Fibroblast of the aortic adventitia (primary cell): ENCODE data around the gene SCFD2. TPM values are rescaled to one million over a fixed set of nuclear protein-coding genes. Genes with fewer than 3 reads are reported as not detected.

Experiments used
- DNase-seq: peaks from one replicate; pipeline ENCODE4 v3.0.0-alpha.2; 2010; ENCODE audit warnings: low read depth
- H3K4me3 ChIP-seq: 2 replicates; pipeline ENCODE4 v1.5.1; 2011; ENCODE audit warnings: low read depth, mild to moderate bottlenecking, control low read depth, low read length, moderate library complexity
- total RNA-seq: library from RNA; depleted of rRNA; stranded (reverse); fragments of >200 nt; gene quantifications from 2 replicates; pipeline ENCODE4 v1.2.3, GENCODE V29; 2012; ENCODE audit warnings: low replicate concordance
- TF ChIP-seq, protein P1 (sequence below): IDR thresholded peaks from 2 replicates; pipeline ENCODE4 v1.5.1; 2011; ENCODE audit warnings: mild to moderate bottlenecking, low read length, control low read depth, inconsistent platforms; ENCODE audit not compliant: insufficient read depth

SCFD2 gene
- total RNA-seq, 1 donor = 69.2 TPM

- DNase-seq = no peak
- TF ChIP-seq, protein P1, sequence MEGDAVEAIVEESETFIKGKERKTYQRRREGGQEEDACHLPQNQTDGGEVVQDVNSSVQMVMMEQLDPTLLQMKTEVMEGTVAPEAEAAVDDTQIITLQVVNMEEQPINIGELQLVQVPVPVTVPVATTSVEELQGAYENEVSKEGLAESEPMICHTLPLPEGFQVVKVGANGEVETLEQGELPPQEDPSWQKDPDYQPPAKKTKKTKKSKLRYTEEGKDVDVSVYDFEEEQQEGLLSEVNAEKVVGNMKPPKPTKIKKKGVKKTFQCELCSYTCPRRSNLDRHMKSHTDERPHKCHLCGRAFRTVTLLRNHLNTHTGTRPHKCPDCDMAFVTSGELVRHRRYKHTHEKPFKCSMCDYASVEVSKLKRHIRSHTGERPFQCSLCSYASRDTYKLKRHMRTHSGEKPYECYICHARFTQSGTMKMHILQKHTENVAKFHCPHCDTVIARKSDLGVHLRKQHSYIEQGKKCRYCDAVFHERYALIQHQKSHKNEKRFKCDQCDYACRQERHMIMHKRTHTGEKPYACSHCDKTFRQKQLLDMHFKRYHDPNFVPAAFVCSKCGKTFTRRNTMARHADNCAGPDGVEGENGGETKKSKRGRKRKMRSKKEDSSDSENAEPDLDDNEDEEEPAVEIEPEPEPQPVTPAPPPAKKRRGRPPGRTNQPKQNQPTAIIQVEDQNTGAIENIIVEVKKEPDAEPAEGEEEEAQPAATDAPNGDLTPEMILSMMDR = no peak
Measured at GRCh38 chr4:52852041-52852440, 513.8 kb downstream of the SCFD2 start.

DNA sequence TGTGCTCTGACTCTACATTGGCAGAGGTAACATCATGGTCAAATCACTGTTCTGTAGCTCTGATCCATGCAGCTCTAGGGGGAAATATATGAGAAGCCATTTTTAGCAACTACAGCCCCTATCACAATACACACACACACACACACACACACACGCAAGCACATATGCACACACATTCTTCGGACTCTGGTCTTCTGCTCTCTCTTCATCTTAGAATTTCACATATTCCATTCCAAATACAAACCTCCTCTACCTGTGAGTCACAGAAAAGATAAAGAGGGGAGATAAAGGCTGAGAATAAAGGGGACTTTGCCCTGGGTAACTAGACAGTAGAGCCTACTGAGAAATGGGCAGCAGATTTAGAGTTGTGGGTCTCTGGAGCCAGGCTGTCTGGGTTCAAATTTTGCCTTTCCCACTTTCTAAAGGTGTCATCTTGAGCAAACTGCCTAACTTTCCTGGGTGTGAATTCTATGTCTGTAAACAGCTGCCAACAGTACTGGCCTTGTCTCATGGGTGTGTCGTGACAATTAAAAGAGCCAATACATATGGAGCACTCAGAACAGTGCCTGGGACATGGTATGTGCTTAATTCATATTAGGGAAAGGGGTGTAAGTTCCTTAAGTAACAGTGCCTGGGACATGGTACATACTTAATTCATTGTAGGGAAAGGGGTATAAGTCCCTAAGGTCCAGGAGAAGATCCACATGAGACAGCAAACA lies 515.3 kb downstream of the SCFD2 start:
- no peak for DNase-seq
- no peak overlapping the region for H3K4me3 ChIP-seq
- TF ChIP-seq, protein P1 = no peak

More at GRCh38 chr4:52852041-52852440, 513.8 kb downstream of the SCFD2 start:
- H3K4me3 ChIP-seq = no peak overlapping the region

DNA sequence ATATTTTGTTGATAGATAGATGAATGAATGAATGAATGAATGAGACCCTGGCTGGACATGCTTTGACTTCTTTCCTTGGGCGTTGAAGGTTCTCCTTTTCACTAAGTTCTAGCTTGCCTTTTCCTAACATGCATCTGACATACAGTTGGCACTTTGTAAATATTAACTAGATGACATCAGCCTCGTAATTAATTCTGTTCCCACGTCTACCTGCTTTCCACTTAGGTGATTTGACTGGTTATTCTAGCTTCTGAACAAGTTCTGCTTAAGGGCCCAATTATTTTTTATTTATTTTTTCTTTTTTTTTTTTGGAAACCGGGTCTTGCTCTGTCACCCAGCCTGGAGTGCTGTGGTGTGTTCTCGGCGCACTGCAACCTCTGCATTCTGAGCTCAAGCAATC lies 517.6 kb downstream of the SCFD2 start:
- H3K4me3 ChIP-seq = no peak overlapping the region
- TF ChIP-seq, protein P1 = no peak
- no peak for DNase-seq

GRCh38 chr4:52846502-52846901 lies 519.4 kb downstream of the SCFD2 start:
- DNase-seq = no peak
- no peak overlapping the region for H3K4me3 ChIP-seq
- TF ChIP-seq, protein P1 = no peak

DNA sequence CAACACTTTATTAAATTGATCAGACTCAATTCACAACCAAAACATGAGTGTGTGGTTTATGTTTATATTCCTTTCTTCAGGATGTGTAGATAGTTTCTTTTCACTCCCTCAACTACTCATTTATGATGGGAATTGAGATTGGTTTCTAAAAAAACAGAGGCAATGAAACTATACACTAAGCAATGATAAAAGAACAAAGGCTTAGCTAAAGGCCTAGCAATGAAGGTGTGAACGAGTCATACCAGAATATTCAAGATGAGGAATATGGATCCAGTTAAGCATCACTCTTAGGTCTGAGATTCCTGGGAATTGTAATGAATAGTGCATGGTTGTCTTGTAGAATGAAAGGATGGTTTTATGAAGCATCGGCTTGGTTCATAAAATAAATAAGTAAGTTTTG lies 521.3 kb downstream of the SCFD2 start:
- DNase-seq = no peak
- TF ChIP-seq, protein P1 = no peak
- H3K4me3 ChIP-seq = no peak overlapping the region

DNA sequence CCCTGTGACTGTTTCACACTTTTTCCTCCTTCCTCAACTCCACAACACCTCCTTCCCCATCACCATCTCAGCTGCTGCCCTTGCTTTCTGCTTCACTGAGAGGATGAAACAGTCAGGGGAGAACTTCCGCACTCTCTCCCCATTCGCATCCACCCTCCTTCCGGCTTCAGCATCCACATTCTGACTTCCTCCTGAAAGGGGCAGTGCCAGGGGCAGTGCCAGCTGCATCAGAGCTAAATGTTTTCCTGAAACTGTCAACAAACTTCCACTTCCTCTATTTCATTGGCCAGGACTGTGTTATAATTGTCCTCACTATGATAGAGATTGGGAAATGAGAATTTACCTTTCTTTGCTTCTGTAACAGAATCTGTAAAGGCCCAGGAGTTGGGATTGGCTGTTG lies 521.9 kb downstream of the SCFD2 start:
- no peak overlapping the region for H3K4me3 ChIP-seq
- DNase-seq = no peak
- TF ChIP-seq, protein P1 = no peak

DNA sequence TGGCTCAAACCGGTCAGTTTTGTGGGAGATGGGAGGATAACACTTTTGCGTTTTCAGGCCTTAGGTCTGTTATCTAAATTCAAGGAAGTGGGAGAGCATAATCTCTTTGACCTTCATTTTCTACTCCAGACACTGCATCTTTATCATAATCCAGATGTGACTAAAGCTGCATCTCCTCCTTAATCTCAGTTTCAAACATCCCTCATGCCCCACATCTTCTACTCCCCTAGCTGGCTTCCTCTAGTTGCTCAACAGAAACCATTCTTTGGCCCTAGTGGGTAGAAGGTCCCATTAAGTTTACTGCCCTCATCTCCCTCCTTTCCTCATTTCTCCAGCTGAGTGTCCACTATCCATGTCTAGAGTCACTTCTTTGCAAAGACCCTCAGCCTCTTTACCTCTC lies 522.5 kb downstream of the SCFD2 start:
- TF ChIP-seq, protein P1 = no peak
- no peak overlapping the region for H3K4me3 ChIP-seq
- DNase-seq = no peak
